ENCODE measurements around the gene PTPN21.

Gene PTPN21

GRCh38 chr14:88554457-88555286, at the start of gene PTPN21:
Gene PTPN21 (minus strand): TSS chr14:88555007. CDS start chr14:88550417, 4,590 bp downstream.
- in situ Hi-C loops (cut with MboI; ENCODE audit: low sequenced_read_pairs) = no loop called here

DNA sequence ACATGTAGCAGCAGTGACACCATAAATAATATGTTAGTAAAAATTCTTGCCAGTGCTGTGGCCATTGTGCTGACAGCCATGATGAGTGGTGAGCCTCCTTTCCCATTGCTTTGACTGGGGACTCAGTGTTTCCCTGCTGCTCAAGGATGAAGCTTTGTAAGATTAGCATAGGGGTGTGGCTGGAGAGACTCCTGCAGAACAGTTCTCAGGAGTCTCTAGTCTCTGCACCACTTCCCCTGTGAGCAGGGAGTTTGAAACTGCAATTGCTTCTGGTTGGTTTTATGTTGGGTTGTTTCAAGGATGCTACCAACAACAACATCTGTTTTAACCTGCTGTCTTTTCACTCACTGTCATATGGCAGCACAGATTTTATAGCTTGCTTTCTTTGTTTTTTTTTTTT, 49.4 kb upstream of the PTPN21 start:
- in situ Hi-C loops (cut with MboI; ENCODE audit: low sequenced_read_pairs) = no loop called here

DNA sequence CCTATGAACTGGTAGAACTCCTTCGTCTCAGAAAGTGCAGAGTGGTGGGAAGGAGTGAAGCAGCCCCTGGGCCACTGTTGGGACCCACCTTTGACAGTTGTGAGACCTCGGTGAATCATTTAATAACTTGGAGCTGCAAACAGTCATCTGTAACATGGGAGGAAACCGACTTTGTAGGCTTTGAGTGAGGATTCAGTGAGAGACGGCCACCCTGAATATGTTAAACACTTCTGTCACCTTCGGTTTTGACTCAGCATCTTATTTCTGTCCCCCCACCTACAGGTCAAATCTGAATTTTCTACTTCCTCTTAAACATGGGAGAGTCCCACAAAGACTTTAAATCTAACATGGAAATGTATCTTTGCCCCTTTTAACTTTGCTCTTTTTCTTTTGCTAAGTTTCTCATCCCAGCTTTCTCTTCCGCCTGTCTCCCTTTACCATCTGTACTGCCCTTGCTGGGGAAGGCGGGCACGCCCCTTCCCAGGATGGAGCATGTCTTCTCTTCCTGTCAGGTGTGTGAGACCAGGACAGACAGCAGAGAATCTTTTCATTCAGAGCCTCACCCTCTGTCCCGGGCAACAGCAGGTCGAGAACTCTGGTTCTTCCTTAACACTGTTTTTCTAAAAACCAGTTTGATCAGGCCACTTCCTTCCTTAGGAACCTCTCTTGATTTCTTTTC, 45.1 kb upstream of the PTPN21 start:
- in situ Hi-C loops (cut with MboI; ENCODE audit: low sequenced_read_pairs) = no loop called here

DNA sequence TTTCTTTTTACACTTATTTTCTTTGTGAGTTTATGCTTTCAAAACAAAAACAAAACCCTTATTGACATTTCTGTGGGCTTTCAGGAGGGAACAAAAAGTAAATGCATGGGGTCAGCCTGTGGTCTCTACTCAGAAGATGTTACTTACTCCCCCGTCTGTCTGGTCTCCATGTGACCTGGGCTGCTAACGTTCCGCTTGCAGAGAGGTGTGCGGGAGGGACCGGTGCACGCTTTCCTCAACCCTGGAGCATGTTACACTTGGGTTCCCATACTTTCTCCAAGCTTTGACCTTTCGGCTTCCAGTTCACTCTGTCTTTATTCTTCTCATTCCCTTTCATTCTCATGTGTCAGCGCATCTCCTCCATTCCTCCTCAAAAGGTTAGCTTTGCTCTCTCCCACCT, 44.5 kb upstream of the PTPN21 start:
- in situ Hi-C loops (cut with MboI; ENCODE audit: low sequenced_read_pairs) = no loop called here

DNA sequence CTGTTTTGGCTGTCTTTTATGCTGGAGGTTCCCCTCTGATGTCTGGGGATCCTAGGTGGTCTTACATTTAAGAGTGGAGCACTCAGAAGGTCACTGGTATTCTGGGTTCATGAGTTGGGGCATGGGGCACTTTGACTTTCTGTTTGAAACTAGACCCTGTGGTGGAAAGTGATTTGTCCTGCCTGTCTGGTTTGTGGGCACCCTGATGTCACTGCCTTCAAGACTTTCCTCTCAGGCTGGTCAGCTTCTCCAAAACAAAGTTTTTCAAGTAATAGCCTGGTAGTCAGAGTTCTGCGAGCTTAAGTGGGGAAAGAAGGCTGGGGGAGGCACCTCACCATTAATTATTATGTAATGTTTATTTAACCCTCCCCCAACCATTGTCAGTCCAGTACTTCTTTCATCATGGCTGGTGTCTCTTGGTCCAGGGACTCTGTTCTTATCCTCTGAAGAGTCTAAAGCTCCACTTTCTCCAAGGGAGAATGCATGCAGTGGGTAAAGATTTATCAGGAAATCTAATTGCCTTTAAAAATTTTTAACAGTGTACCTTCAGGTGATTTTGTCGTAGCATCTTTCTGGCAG, 43.4 kb upstream of the PTPN21 start:
- in situ Hi-C loops (cut with MboI; ENCODE audit: low sequenced_read_pairs) = no loop called here

GRCh38 chr14:88597601-88598000, 42.8 kb upstream of the PTPN21 start:
- in situ Hi-C loops (cut with MboI; ENCODE audit: low sequenced_read_pairs) = no loop called here

DNA sequence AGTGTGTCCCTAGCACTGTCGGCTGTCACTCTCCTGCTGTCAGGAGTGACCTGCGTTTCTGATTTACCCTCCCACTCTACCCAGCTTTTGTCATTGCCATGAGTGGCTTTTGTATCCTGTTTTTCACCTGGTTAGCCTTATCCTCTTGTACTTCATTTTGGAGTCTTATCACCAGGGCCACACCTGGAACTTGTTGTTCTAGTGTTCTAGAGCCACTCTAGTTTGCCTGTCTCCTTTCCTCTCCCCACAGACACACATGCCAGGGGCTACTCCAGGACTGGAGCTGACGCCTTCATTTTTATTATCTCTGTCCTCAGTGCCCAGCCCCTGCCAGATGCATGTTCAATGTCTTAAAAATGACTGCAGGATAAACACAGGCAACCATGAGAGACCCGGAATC, 42.2 kb upstream of the PTPN21 start:
- in situ Hi-C loops (cut with MboI; ENCODE audit: low sequenced_read_pairs) = no loop called here

- in situ Hi-C loops (cut with MboI; ENCODE audit: low sequenced_read_pairs) = no loop called here
These were observed 37.2 kb upstream of the PTPN21 start for GRCh38 chr14:88592031-88592430.

- in situ Hi-C loops (cut with MboI; ENCODE audit: low sequenced_read_pairs) = no loop called here
These were observed 35.4 kb upstream of the PTPN21 start for GRCh38 chr14:88590173-88590572.

GRCh38 chr14:88588081-88588480, 33.3 kb upstream of the PTPN21 start:
- in situ Hi-C loops (cut with MboI; ENCODE audit: low sequenced_read_pairs) = no loop called here

DNA sequence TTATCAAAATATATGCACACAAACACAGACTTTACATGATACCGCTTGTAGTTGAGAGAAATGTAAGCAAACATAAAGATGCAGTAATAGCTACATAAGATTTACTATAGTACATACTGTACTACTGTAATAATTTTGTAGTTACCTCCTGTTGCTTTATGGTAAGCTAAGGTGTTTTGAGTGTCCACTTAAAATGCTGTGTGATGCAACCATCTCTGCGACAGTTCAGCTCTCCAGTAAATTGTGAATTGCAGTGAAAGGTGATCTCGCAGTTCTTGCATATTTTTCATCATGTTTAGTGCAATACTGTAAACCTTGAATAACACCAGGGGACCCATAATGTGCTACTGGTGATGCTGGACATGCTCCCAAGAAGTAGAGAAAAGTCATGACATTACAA, 29.6 kb upstream of the PTPN21 start:
- in situ Hi-C loops (cut with MboI; ENCODE audit: low sequenced_read_pairs) = no loop called here

- in situ Hi-C loops (cut with MboI; ENCODE audit: low sequenced_read_pairs) = no loop called here
These were observed 21.4 kb upstream of the PTPN21 start for GRCh38 chr14:88576222-88576621.

DNA sequence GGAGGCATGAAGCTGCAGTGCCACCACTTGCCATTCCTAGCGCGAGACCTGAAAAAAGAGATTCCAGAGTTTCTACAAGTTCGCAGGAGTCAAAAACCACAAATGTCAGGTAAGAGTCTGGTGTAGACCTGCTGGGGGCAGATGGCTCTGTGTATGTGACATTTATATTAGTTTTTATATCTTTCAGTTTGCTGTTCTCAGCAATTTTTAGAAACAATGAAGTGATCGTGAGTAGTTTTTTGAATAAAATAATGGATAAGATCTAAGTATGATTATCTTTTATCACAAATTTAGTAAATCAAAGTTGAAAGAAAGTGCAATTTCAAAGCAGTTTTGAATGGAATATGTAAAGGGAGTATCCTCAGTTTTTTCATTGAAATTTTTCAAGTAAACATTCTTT, 17.3 kb upstream of the PTPN21 start:
- in situ Hi-C loops (cut with MboI; ENCODE audit: low sequenced_read_pairs) = no loop called here

DNA sequence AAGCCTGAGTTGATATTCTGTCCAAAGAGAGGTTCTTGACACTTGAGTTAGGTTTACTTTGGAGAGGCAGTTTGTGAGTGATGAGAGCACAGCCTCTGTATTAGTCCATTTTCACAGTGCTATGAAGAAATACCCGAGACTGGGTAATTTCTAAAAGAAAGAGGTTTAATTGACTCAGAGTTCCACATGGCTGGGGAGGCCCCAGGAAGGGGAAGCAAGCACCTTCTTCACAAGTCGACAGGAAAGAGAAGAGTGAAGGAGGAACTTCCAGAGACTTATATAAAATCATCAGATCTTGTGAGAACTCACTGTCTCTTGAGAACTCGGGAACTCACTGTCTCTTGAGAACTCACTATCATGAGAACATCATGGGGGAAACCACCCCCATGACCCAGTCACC, 13.4 kb upstream of the PTPN21 start:
- in situ Hi-C loops (cut with MboI; ENCODE audit: low sequenced_read_pairs) = no loop called here

GRCh38 chr14:88565427-88565826, 10.6 kb upstream of the PTPN21 start:
- in situ Hi-C loops (cut with MboI; ENCODE audit: low sequenced_read_pairs) = no loop called here

DNA sequence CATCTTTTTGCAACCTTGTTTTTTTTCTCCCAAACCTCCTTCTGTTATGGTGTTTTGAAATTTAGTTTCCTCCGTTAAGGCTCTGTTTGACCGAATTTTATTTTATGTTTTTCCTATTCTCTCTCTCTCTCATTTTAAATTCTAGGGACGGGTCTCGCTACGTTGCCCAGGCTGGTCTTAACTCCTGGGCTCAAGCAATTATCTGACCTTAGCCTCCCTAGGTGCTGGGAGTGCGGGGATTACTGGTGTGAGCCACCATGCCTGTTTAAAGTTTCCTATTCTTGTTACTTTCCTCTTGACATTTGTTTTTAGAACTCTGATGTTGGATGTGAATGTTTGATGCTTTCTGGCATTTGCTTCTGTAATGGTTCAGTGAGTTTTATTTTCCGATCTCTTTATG, 9.0 kb upstream of the PTPN21 start:
- in situ Hi-C loops (cut with MboI; ENCODE audit: low sequenced_read_pairs) = no loop called here

DNA sequence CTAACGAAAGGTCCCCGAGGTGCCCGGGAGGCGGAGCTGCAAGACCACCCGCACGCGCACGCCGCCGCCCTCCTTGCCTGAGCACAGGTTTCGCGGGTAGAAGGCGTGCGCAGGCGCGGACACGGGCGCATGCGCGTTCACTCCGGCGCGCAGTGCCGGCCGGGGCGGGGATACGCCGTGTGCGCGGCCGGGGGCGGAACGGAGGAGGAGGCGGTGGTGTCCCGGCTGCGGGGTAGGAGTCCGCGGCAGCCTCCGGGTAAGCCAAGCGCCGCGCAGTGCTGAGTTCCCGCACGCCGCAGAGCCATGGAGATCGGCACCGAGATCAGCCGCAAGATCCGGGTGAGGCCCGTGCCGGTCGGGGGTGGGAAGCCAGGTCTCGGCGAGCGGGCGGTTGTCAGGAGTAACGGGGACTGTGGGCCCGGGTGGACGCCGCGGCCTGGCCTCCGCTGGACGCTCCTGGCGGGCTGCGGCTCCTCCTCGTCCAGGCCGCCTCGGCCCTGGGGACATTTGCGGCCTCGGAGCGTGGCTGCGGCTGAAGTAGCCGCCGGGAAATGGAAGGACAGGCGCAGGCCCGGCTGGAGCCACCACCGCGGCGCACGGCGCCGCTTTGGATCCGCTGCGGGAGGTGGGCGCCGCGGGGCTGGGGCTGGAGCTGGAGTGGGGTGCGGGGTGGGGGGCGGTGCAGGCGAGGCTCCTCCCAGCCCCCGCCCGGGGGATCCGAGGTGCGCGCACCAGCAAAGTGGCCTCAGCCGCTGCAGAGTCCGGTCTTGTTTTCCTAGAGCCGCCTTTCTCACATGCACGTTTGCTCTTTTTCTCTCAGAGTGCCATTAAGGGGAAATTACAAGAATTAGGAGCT, 8.3 kb upstream of the PTPN21 start, which contains the start of gene ZC3H14:
Gene ZC3H14 (plus strand): TSS at position 207 of the 856 bp plus-strand sequence. CDS start 97 bp downstream, at position 304.
- in situ Hi-C loops (cut with MboI; ENCODE audit: low sequenced_read_pairs) = no loop called here

GRCh38 chr14:88562532-88562830, 7.7 kb upstream of the PTPN21 start:
- in situ Hi-C loops (cut with MboI; ENCODE audit: low sequenced_read_pairs) = no loop called here

DNA sequence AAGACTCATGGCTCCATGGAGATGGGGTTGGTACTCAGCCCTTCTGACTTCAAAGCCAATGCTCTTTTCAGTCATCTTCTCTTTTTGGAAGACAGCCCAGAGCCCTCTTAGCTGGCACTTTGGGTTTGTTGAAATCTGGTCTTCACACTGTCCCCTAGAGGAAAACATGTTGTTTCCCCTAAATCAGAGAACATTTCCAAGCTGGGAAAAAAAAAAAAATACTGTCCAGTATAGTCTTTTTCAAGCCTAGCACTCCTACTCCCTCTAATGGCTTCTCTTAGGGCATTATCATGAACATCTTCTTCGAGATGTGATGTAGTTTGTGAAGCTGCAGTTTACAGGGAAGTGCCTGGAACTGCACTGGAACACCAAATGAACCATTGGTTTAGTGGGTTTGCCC, 5.0 kb upstream of the PTPN21 start:
- in situ Hi-C loops (cut with MboI; ENCODE audit: low sequenced_read_pairs) = no loop called here

DNA sequence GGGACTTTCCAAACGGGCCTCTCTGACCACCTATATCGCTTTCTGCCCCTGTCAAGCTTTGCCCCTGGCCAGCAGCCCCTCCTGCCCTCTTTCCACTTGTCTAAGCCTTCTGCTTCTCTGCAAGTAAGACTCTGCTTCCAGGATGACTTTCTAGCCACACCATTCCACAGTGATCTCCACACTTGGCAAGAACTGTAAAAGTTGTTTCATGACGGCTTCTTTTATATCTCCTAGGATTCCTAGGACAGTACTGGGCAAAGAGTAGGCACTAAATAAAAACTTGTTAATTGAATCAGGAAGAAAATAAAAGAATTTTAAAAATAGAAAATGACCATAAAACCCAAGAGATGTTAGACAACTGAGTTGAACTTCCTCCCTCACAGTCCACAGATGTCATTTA, 1.8 kb upstream of the PTPN21 start:
- in situ Hi-C loops (cut with MboI; ENCODE audit: low sequenced_read_pairs) = no loop called here

- in situ Hi-C loops (cut with MboI; ENCODE audit: low sequenced_read_pairs) = no loop called here
These were observed 836 bp downstream of the PTPN21 start for GRCh38 chr14:88553886-88554456.
